ENCODE results near the gene IGSF21.
"Not testable (repeated sequence)": the region's sequence is repeated elsewhere in the genome, so short reads cannot be mapped to it uniquely, and the experiment has no call there.

The IGSF21 gene

GRCh38 chr1:18340158-18340764 lies 232.7 kb downstream of the IGSF21 start:
- DNase-seq, result no peak

- DNase-seq, result no peak
Measured at GRCh38 chr1:18340787-18341186, 233.2 kb downstream of the IGSF21 start.

GRCh38 chr1:18341291-18342069 lies 233.9 kb downstream of the IGSF21 start:
- DNase-seq, result no peak

GRCh38 chr1:18342744-18343143 lies 235.1 kb downstream of the IGSF21 start:
- no peak for DNase-seq

GRCh38 chr1:18343581-18343980 lies 236.0 kb downstream of the IGSF21 start:
- DNase-seq, result peak; percentile 70

GRCh38 chr1:18344755-18345154 lies 237.2 kb downstream of the IGSF21 start:
- peak; percentile 85 for DNase-seq

- DNase-seq, result no peak
Measured at GRCh38 chr1:18347559-18347958, 240.0 kb downstream of the IGSF21 start.

GRCh38 chr1:18348354-18348753 lies 240.8 kb downstream of the IGSF21 start:
- DNase-seq, result no peak

- no peak for DNase-seq
Measured at GRCh38 chr1:18350747-18351146, 243.1 kb downstream of the IGSF21 start.

GRCh38 chr1:18351735-18352134 lies 244.1 kb downstream of the IGSF21 start:
- DNase-seq, result no peak

- DNase-seq, result no peak
Measured at GRCh38 chr1:18352636-18353265, 245.2 kb downstream of the IGSF21 start.

- no peak for DNase-seq
Measured at GRCh38 chr1:18353528-18353927, 245.9 kb downstream of the IGSF21 start.

- no peak for DNase-seq
Measured at GRCh38 chr1:18353992-18354391, 246.4 kb downstream of the IGSF21 start.

- no peak for DNase-seq
Measured at GRCh38 chr1:18354612-18355011, 247.0 kb downstream of the IGSF21 start.

- DNase-seq, result no peak
Measured at GRCh38 chr1:18357622-18358230, 250.1 kb downstream of the IGSF21 start.

- DNase-seq, result no peak
Measured at GRCh38 chr1:18358600-18358999, 251.0 kb downstream of the IGSF21 start.

- DNase-seq, result no peak
Measured at GRCh38 chr1:18360251-18360650, 252.7 kb downstream of the IGSF21 start.

- no peak for DNase-seq
Measured at GRCh38 chr1:18362150-18362549, 254.6 kb downstream of the IGSF21 start.

- no peak for DNase-seq
Measured at GRCh38 chr1:18363436-18363835, 255.8 kb downstream of the IGSF21 start.

- DNase-seq, result no peak
Measured at GRCh38 chr1:18365099-18365705, 257.6 kb downstream of the IGSF21 start.

- not testable (repeated sequence) for DNase-seq
Measured at GRCh38 chr1:18372505-18372904, 264.9 kb downstream of the IGSF21 start.

- DNase-seq, result no peak
Measured at GRCh38 chr1:18373151-18373550, 265.6 kb downstream of the IGSF21 start.

GRCh38 chr1:18373882-18374493 lies 266.4 kb downstream of the IGSF21 start:
- DNase-seq, result no peak
